Panc1 (cell line): ENCODE measurements around the gene IL22.

Experiments
- POLR2AphosphoS5 ChIP-seq: IDR thresholded peaks from 2 replicates; pipeline ENCODE4 v1.6.1; 2012; ENCODE audit warnings: mild to moderate bottlenecking, low read depth, low read length, moderate library complexity
- TCF7L2 ChIP-seq: IDR thresholded peaks from 2 replicates; pipeline ENCODE4 v1.6.1; 2011; ENCODE audit warnings: mild to moderate bottlenecking, low read depth, low read length, inconsistent platforms
- TF ChIP-seq, protein P1 (sequence below), 2 experiments: IDR thresholded peaks; 2 replicates each; pipeline ENCODE4 v1.6.1; 2011 to 2012; ENCODE audit warnings: low read depth in 2 of 2, control low read depth in 1 of 2, low read length in 1 of 2, mild to moderate bottlenecking in 1 of 2, moderate library complexity in 1 of 2; ENCODE audit not compliant: insufficient read depth in 1 of 2
- TF ChIP-seq, protein P2 (sequence below): fragments of 450-650 bp; IDR thresholded peaks from 2 replicates; pipeline ENCODE4 v1.5.1; 2017; ENCODE audit warnings: mild to moderate bottlenecking

DNA sequence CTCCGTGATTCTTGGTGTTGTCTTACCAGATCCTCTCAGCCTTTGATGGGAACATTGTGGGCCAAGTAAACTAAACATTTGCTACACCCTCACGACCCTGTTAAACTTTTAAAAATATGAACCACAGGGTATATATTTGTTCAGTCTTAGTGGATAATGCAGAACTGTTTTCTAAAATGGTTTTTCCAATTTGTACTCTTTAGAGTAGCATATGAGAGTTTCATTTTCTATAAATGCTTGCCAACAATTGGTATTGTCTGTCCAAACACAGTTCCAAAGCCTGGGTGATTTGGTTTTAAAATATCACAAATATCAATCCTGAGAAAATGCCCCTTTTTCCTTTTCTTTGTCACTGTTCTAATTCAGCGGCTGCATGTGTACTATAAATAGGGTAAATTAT lies 6.7 kb upstream of the IL22 start:
- TF ChIP-seq, protein P1, sequence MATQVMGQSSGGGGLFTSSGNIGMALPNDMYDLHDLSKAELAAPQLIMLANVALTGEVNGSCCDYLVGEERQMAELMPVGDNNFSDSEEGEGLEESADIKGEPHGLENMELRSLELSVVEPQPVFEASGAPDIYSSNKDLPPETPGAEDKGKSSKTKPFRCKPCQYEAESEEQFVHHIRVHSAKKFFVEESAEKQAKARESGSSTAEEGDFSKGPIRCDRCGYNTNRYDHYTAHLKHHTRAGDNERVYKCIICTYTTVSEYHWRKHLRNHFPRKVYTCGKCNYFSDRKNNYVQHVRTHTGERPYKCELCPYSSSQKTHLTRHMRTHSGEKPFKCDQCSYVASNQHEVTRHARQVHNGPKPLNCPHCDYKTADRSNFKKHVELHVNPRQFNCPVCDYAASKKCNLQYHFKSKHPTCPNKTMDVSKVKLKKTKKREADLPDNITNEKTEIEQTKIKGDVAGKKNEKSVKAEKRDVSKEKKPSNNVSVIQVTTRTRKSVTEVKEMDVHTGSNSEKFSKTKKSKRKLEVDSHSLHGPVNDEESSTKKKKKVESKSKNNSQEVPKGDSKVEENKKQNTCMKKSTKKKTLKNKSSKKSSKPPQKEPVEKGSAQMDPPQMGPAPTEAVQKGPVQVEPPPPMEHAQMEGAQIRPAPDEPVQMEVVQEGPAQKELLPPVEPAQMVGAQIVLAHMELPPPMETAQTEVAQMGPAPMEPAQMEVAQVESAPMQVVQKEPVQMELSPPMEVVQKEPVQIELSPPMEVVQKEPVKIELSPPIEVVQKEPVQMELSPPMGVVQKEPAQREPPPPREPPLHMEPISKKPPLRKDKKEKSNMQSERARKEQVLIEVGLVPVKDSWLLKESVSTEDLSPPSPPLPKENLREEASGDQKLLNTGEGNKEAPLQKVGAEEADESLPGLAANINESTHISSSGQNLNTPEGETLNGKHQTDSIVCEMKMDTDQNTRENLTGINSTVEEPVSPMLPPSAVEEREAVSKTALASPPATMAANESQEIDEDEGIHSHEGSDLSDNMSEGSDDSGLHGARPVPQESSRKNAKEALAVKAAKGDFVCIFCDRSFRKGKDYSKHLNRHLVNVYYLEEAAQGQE (IDR thresholded peaks at IDR 0.05; ENCODE audit: insufficient read depth in 1 of 2, low read depth in 2 of 2, low read length in 1 of 2) = no peak
- TF ChIP-seq, protein P2, sequence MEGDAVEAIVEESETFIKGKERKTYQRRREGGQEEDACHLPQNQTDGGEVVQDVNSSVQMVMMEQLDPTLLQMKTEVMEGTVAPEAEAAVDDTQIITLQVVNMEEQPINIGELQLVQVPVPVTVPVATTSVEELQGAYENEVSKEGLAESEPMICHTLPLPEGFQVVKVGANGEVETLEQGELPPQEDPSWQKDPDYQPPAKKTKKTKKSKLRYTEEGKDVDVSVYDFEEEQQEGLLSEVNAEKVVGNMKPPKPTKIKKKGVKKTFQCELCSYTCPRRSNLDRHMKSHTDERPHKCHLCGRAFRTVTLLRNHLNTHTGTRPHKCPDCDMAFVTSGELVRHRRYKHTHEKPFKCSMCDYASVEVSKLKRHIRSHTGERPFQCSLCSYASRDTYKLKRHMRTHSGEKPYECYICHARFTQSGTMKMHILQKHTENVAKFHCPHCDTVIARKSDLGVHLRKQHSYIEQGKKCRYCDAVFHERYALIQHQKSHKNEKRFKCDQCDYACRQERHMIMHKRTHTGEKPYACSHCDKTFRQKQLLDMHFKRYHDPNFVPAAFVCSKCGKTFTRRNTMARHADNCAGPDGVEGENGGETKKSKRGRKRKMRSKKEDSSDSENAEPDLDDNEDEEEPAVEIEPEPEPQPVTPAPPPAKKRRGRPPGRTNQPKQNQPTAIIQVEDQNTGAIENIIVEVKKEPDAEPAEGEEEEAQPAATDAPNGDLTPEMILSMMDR = no peak
- TF ChIP-seq POLR2AphosphoS5 = no peak
- TF ChIP-seq TCF7L2 = no peak
